Stimulated activated CD8-positive, alpha-beta memory T cell treated with anti-CD3 and anti-CD28 coated beads, Interleukin-15, amount 100 ng/mL, for 24 hours (primary cell): Measurements from ENCODE around the gene DIS3L2.

Experiments used
- DNase-seq: peaks from one replicate; pipeline ENCODE4 v3.0.0-alpha.2; 2020; ENCODE audit warnings: low read depth

Gene DIS3L2

DNA sequence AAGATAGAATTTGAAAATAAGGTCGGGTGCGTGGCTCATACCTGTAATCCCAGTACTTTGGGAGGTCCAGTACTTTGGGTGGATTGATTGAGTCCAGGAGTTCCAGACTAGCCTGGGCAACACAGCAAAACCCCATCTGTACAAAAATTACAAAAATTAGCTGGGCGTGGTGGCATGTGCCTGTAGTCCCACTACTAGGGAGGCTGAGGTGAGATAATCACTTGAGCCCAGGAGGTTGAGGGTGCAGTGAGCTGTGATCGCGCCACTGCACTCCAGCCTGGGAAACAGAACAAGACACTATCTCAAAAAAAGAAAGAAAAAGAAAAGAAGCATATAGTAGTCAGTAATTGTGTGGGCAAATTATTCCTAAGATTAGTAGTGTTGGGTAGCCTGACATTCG, 222.8 kb downstream of the DIS3L2 start:
- DNase-seq: no peak

DNA sequence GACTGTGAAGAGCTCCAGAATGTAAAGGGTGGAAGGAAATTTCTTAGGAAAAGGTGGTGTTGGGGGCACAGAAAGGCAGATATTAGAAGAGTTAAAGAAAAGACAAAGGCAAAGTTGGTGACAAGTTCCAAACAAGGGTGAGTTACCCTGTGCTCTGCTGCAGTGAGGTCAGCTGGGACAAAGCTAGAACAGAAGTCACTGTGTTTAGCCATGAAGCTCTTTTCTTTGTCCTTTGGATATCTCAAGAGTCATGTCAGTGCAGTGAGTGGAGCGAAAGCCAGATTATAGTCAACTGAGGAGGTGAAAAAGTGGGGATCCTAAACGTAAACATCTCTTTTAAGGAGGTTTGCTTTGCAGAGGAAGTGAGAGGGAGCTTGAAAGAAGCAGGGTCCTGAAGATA, 229.3 kb downstream of the DIS3L2 start:
- no peak for DNase-seq

DNA sequence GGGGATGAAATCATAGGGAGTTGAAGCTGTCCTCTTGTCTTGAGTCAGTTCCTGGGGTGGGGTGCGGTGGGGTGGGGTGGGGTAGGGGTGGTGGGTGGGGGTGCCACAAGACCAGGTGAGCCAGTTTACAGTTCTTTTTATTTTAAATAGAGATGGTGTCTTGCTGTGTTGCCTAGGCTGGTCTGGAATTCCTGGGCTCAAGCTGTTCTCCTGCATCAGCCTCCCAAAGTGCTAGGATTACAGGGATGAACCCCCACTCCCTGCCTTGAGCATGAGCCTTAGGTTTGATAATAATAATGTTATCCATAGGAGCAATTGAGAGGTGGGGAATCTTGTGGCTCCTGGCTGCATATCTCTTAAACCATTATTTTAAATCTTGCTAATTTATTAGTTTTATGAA, 234.0 kb downstream of the DIS3L2 start:
- no peak for DNase-seq

DNA sequence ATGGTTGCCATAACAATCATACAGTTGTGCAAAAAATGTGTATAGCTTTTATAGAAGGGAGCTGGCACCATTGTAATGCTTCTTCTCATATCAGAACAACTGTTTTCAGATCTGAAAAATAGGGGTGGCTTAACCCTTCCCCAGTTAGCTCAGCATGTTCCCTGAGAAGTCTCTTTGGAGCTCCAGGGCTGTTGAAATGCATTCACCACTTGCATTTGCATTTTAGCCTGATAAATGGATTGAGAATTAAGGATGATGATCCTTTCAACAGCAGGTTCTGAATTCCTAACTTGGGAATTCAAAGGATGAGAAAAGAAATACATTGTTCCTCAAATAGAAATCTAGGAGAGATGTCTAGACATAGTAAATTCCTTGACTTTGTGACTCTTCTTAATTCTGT, 235.3 kb downstream of the DIS3L2 start:
- no peak for DNase-seq

DNA sequence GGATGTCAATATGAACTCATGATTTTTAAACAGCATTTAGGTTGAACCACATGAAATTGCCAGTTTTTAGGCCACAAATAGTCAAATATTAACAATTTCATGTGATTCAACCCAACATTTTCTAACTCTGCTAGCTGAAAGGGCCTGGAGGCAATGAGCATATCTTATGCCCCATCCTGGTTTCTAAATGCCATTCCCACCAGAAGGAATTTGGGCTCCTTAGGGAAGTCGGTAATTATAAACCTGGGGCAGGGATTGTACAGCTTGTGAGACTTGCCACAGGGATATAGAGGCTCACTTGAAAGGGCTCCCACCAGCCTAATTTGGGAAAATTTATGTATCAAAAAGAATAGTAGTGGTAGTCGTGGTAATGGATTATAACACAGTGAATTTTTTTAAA, 238.7 kb downstream of the DIS3L2 start:
- no peak for DNase-seq

DNA sequence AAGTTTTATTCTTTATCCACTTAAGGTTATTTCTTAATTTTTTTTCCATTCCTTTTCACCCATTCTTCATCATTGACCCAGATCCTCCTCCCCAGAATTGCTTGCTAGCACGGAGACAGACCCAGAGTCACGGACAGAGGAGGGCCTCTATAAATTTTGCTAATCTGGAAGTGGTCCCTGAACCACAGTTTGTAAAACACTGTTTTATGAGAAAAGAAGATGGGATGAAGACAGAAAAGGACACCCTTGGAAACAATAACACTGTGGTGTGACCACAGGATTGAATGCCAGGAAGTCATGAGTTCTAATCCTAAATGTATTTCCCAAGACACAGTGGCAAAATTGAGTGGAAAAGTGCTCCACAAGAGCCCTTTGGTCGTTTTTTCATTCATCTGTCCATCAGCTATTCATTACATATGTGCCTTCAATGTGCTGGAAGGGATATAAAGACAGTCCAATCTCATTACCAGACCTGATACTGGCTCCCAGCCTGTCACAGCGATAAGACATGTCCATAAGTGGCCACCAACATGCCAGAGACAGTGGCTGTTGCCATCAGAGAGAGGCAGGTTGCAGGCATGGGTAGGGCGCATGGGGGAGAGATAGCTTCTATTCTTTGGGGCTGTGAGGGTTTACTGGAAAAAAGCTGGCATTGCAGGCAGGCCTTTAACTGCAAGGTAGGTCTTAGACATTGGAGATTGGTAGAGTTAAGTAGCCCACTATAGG, 241.8 kb downstream of the DIS3L2 start:
- DNase-seq: no peak

DNA sequence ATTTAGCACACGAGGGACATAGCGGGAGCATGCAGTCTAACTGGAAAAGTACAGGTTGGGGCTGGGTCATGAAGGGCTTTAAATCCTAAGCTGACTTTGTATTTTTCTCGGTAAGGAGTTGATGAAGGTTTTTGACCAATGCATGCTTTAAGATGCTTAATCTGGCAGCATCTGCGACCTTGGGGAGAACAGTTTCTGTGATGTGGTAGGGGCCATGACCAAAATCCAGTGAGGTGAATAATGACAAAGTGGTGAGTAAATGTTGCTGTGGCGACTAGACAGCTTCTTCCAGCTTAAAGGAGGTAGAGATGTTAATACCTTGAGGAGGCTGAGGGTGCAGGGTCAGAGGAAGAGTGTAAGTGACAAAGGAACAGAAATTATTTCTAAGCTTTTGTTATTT, 242.4 kb downstream of the DIS3L2 start:
- DNase-seq: no peak

DNA sequence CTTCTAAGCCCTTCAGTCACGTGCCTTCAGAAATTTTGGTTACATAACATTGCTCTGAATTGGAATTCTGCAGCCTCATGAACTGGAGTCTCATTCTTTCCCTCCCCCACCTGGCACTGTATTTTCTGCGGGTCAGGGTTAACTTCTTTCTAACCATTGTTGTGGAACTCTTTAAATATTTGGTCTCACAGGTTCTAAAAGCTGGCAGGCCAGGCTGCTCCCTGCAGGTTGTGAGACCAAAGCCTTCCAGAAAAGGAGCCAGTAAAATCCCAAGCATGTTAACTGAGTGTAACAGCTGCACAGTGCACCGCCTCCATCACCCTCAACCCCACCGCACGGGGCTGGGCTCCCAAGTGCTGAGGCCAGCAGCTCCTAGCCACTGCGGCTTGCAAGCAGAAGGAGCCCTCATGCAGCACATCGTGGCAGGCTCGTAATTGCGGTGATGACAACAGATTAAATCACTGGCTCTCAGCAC, 243.0 kb downstream of the DIS3L2 start:
- no peak for DNase-seq

DNA sequence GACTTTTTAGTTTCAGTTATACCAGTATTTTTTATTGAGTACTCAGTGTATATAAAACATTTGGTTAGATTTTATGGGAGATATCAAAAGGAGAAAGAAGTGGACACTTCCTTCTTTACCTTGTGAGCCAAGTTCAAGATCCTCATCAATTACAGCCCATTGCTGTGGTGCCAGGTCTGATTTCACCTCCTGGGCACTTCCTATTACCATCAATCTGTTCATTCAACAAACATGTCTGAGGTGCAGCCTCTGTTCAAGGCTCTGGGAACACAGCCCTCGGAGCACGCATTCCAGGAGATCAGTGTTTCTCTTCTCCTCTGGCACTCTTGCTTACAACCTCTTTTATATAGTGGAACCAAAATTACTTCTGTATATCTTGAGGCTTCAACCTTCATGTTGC, 245.7 kb downstream of the DIS3L2 start:
- DNase-seq: no peak

DNA sequence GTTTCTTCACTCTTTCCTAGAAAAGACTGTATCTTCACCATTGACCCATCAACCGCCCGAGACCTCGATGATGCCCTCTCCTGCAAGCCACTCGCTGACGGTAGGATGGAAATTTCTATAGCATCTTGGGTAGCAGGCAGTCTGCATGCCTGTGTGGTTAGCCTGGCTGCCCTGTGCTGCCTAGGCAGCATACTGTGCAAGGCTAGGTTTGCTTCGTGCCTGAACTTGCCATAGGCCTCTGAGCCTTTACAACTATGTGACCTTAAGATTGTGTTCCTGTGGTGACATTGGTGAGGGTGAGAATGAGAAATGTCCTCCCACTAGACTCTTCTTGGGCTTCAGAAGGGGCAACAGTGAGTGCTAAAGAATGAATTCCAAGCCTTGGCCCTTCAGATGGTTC, 248.8 kb downstream of the DIS3L2 start:
- DNase-seq: no peak

DNA sequence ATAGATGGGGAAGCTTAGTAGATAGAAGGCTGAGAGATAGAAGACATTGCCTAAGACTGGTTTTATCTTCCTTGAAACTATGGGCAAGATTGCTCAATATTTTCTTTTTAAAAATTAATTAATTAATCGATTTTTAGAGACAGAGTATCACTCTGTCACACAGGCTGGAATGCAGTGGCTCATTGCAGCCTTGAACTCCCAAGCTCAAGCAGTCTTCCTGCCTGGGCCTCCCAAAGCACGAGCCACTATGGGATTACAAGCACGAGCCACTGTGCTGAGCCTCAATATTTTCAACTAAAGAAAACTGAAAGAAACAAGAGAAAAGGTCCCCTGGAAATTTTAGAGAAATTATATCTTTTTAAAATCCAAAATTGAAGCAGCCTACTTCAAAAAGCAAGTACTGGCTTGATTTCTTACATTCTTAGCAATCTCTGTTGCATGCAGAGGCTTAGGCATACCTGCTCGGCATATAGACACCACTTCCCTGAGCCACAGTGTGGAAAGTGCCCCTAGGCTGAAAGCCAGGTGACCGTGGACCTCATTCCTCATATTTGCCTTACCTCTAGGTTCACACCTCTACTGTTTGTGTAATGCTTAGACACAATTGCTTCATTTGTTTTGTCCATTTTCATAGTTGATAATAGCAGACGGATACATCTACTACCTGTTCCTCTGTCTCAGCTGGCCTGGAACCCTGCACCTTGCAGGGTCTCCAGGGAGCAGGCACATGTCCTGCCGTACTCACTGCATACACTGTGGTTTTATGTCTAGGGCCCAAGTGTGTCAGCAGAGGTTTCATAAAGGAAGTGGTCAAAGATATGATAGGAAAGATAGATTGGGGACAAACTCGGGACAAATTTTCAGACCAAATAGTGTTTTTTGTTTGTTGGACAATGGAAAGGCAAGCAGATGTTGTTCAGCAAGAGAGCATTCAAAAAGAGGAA, 250.5 kb downstream of the DIS3L2 start:
- DNase-seq: no peak

DNA sequence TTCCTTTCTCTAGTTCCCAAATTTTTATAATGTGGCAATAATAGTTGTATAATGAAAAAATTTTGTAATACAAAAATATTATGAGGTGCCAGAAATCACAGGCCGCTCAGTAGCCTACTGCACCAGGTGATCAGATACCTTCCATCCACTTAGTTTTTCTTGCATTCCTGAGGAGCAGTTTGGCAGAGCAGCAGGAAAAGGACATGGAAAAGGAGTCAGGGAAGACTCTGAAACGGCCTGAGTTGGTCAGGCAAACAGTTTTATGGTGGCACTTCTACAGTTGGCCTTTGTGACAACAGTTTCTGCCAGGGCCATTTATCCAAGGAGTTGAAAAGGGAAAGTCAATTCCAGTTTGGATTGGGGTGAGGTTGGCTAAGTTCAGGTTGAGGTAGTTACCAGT, 251.7 kb downstream of the DIS3L2 start:
- no peak for DNase-seq

DNA sequence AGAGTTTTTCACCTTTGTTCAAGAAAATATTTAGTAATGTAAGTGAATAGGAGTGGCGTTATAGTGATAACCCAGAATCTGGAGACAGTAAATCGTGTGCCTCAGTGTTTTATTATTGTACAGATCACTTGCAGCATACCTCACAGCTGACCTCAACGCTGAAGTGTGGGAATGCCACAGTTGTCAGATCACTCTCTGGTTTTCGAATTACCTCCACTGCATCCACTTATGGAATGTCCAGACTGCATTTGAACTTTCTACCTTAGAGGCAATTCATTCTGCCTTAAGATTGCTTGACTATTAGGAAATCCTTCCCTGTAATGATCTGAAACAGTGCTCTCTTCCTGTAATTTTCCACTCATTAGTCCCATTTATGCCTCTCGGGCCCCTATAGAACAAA, 252.5 kb downstream of the DIS3L2 start:
- DNase-seq: no peak

DNA sequence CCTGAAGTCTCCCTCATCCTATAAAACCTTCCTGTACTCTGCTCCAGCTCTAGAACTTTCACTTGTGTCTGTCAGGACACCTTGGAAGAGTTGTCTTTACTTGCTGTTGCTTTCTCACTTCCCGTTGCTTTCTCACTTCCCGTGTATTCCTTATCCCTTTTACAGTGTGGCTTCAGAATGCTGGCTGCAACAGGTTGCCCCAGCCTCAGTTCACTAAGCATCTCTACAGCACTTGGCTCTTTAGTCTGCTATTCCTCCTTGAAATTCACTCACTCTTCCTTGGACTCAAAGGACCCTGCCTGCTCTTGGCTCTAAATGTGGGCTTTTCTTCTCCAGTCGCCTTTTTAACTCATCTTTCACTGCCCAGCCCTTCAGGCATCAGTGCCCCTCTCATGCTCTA, 254.5 kb downstream of the DIS3L2 start:
- no peak for DNase-seq

DNA sequence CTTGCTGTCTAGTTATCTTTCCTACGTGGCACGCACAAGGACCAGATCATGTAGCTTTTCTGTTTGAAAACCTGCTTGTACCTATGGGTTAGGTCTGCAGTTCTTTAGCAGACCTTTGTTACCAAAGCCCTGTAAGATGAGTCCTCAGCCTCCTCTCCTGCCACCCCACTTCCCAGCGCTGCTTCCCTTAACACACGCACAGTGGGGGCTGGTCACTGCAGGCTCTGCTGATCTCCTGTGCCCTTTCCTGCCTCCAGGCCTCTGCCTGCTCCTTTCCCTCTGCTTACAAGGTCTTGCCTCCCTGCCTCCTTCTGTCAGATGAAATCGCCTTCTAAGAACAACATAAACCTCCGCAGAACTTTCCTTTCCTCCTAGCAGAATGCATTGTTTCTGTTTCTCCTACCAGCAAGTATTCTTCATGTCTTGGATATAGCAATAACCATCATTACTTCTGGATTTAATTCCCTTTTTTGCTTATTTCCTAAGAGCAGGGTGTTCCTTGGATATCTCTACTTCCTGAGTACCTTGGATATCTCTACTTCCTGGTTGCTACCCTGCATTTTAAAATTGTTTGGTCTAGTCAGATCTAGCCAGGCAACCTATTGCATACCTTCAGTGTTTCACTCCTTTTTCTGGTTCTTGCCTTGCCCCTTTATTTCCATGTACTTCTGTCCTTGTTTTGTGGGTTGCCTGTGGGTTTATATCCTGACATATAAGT, 257.4 kb downstream of the DIS3L2 start:
- no peak for DNase-seq

DNA sequence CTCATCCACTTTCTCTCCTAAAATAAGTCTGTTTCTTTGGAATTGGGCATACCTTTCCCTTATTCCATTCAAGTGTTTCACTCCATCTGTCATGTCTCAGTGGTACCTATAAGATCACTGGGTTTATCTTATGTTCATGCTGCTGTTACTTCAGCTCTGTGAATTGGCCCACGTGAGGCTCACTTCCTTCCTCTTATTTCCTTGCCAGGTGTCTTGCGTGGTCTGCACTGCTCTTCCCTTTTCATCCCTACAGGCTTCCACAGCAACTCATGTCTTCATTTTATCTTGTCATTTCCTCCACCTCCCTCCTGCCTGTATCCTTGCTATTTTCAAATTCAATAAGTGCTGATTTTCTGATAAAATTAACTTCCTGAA, 258.0 kb downstream of the DIS3L2 start:
- DNase-seq: no peak

DNA sequence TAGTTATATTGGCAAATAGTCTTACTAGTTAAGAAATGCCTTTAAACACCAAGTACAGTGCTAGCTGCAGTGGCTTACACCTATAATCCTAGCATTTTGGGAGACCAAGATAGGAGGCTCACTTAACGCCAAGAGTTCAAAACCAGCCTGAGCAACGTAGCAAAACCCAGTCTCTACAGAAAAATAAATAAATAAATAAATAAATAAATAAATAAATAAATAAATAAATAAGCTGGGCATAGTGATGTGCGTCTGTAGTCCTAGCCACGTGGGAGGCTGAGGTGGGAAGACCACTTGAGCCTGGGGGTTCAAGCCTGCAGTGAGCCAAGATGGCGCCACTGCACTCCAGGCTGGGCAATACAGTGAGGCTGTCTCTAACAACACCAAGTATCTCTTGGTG, 258.4 kb downstream of the DIS3L2 start:
- no peak for DNase-seq

DNA sequence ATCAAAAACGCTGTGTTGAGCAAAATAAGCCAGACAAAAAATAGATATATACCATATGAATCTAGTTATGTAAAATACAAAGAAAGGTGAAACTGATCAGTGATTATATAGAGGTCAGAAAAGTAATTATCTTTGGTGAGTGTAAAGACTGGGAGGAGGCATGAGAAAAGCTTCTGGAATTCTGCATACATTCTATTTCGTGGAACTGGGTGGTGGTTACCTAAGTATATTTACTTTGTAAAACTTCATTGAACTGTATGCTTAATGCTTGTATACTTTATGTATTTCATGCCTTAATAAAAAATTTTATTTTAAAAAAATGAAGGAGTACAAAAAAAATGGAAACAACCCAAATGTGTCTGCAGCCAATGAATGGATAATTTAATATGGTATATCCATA, 263.9 kb downstream of the DIS3L2 start:
- no peak for DNase-seq

DNA sequence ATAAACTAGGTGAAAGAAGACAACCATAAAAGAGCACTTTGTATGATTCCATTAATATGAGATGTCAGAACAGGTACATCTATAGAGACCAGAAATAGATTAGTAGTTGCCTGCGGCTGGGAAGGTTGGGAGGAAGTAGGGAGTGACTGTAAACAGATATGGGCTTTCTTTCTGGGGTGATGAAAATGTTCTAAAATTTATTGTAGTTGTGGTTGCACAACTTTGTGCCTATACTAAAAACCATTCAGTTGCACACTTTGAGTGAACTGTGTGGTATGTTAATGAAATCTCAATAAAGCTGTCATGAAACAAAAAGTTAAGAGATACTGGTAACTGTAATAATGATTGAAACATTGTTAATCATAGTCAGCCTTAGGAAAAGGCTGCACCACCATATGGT, 264.4 kb downstream of the DIS3L2 start:
- DNase-seq: no peak

DNA sequence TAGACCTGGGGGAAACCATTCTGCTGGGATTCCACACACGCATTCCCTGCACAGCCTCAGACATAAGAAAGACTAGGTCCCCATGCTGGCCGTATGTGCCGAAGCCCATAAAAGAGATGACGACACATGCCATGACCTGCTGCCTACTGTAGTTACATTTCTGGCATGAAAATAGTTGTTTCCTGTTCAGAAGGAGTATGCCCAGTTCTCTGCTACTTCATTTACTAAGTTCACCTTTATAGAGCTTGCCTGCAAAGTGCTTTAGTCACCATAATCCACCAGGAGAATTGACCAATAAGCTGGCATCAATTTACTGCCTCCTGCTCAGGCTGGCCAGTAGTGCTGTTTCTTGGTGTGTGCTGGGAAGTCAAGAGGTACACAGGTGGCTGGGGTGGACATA, 266.8 kb downstream of the DIS3L2 start:
- no peak for DNase-seq

DNA sequence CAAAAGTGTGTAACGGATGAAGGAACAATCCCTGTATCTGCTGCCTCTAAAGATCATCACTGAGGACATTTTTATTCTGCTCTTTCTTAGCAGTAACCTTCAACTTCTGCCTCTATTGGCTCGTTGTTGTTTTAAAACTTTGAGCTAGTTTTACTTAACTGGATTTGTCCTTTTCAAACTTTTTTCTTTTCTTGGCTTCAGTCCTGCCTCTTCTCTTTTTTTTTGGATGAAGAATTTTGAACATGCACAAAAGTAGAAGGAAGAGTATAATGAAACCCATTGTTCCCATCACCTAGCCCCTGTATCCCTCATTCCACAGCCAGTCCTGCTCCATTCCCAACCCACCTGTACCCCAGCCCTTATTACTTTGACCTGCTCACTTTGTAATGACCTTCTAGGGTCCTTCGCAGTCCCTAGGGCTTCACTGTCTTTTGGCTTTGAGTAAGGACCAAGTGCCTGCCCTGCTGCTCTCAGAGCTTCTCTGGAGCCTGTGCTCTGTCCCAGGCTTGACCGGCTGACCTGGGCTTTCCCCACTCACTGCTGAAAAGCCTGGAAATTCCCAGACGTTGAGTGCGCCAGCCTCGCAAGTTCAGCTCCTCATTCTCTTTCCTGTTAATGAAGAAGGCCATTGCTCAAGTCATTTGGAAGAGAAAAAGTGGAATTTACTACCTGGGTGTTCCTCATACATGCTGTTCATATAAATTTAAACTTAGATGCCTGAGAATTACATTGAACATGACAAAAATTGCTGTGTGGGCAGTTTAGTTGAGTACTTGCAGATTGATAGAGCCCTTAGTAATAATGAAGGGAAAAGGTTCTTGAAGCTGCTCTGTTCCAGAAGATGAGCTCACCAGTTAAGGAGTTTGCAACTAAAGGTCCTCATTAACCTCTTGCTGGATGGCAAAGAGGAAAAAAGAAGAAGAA, 267.7 kb downstream of the DIS3L2 start:
- no peak for DNase-seq

DNA sequence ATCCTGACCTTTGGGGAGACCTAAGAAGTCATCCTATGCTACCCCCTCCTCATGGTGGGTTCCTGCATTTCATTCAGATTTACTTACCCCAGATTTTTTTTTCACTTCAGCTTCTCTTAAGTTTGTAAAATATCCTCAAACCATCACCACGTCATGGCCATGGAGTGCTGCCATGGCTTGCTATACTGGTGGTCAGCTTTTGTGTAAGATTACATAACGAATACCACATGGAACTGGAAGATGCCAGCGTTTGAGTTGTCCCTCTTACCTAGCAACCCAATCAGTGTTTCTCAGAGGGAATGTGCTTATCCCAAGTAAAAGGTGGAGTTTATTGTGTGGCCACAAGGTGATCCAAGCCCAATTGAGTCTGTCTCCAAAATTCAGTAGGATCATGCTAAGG, 268.4 kb downstream of the DIS3L2 start:
- DNase-seq: no peak
